ENCODE data around the gene EPHA10.
"Not testable (repeated sequence)": the region's sequence is repeated elsewhere in the genome, so short reads cannot be mapped to it uniquely, and the experiment has no call there.

The EPHA10 gene

DNA sequence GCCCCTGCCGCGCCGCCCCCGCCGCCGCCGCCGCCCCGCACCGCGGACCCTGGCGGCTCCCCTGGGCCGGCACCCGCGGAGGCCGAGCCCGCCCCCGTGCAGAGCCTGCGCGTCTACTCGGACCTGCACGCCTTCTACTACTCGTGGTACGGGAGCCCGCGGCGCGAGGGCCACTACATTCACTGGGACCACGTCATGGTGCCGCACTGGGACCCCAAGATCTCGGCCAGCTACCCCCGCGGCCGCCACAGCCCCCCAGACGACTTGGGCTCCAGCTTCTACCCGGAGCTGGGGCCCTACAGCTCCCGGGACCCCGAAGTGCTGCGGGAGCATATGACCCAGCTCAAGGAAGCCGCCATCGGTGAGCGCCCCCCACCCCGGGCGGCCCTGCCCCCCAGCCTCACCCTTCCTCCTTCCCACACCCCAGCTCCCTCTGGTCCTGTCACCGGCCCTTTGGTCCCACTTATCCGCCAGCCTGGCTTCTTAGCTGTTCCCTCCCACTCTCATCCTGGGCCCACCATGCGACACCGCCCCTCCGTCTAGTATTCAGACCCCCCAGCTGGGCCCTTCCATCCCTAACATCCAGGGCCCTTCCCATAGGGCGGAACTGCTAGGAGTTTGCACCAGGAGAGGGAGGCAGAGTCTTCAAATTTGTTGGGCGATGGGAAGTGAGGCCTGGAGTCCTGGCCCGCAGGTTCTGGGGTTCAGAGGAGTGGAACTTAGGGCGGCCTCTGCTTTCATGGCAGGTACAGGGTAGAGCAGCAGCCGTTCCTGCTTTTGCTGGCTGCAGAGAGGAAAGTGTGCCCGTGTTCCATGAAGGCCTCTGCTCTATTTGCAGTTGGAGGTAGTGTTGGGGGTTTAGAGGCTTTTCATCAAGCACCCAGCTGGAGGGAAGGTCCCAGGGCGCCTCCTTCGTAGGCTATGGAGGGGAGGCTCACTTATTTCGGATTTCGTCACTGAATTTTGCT is 29.7 kb upstream of the EPHA10 start:
- TF ChIP-seq JUND (IDR thresholded peaks at IDR 0.05; ENCODE audit: low read depth) = no peak
- DNase-seq (ENCODE audit: low read depth in 1 of 2, low spot score in 1 of 2) = peak; percentile 30 to 31
- in situ Hi-C loops (cut with HindIII; ENCODE audit: low pct_unique_long_range_greater_than_20kb, low sequenced_read_pairs) = no loop called here

GRCh38 chr1:37793773-37794371 is 29.0 kb upstream of the EPHA10 start, which contains the start of gene MANEAL:
Gene MANEAL (plus strand): TSS chr1:37793847. CDS start chr1:37794183, 336 bp downstream.
- in situ Hi-C loops (cut with HindIII; ENCODE audit: low pct_unique_long_range_greater_than_20kb, low sequenced_read_pairs) = no loop called here
- peak; percentile 67 to 74 for DNase-seq (ENCODE audit: low read depth in 1 of 2, low spot score in 1 of 2)
- TF ChIP-seq JUND (IDR thresholded peaks at IDR 0.05; ENCODE audit: low read depth) = no peak

DNA sequence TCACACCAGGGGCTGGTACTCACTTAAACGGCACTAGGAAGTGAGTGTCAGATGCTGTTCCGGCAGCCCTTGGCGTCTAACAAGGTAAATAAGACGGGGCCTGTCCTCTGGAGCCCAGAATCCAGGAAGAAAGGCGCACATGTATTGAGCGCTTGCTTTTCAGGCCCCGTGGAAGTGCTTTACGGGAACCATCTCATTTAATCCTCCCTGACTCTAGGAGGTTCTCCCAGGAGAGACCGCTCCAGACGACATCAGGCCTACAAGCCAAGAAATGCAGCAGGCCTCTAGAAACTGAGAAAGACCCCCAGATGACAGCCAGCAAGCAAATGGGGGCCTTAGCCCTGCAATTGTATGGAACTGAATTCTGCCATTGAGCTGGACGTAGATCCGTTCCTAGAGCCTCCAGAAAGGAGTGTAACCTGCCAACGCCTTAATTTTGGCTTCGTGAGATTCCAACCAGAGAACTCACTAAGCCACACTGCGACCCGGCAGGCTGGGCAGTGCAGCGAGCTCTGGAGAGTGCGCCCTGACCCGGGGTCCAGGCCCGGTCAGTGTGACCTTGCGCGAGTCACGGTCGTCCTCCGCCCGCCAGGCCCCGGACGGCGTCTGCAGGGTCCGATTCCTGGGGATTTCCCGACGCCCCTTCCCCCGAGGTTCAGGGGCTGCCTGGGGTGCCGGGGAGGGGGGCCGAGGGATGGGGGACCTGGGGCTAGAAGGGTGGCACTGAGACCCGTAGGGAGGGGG is 28.2 kb upstream of the EPHA10 start:
- in situ Hi-C loops (cut with HindIII; ENCODE audit: low pct_unique_long_range_greater_than_20kb, low sequenced_read_pairs) = no loop called here
- no peak for TF ChIP-seq JUND (IDR thresholded peaks at IDR 0.05; ENCODE audit: low read depth)
- DNase-seq (ENCODE audit: low read depth in 1 of 2, low spot score in 1 of 2) = peak in 1 of 2 experiments; percentile 26

- TF ChIP-seq JUND (IDR thresholded peaks at IDR 0.05; ENCODE audit: low read depth) = no peak
- no peak for DNase-seq (ENCODE audit: low read depth in 1 of 2, low spot score in 1 of 2)
- in situ Hi-C loops (cut with HindIII; ENCODE audit: low pct_unique_long_range_greater_than_20kb, low sequenced_read_pairs) = no loop called here
Observed at GRCh38 chr1:37782491-37782890, 17.6 kb upstream of the EPHA10 start.

GRCh38 chr1:37778654-37779053 is 13.7 kb upstream of the EPHA10 start:
- in situ Hi-C loops (cut with HindIII; ENCODE audit: low pct_unique_long_range_greater_than_20kb, low sequenced_read_pairs) = no loop called here
- TF ChIP-seq JUND (IDR thresholded peaks at IDR 0.05; ENCODE audit: low read depth) = no peak

GRCh38 chr1:37776946-37777516 is 12.1 kb upstream of the EPHA10 start:
- in situ Hi-C loops (cut with HindIII; ENCODE audit: low pct_unique_long_range_greater_than_20kb, low sequenced_read_pairs) = no loop called here
- DNase-seq (ENCODE audit: low read depth in 1 of 2, low spot score in 1 of 2) = no peak
- TF ChIP-seq JUND (IDR thresholded peaks at IDR 0.05; ENCODE audit: low read depth) = no peak

More at GRCh38 chr1:37778654-37779053, 13.7 kb upstream of the EPHA10 start:
- DNase-seq (ENCODE audit: low read depth in 1 of 2, low spot score in 1 of 2) = no peak

DNA sequence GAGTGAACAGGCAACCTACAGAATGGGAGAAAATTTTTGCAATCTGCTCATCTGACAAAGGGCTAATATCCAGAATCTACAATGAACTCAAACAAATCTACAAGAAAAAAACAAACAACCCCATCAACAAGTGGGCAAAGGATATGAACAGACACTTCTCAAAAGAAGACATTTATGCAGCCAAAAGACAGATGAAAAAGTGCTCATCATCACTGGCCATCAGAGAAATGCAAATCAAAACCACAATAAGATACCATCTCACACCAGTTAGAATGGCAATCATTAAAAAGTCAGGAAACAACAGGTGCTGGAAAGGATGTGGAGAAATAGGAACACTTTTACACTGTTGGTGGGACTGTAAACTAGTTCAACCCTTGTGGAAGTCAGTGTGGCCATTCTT is 6.5 kb upstream of the EPHA10 start:
- in situ Hi-C loops (cut with HindIII; ENCODE audit: low pct_unique_long_range_greater_than_20kb, low sequenced_read_pairs); DNase-seq (ENCODE audit: low read depth in 1 of 2, low spot score in 1 of 2): not testable (repeated sequence)

GRCh38 chr1:37767488-37767887 is 2.6 kb upstream of the EPHA10 start:
- DNase-seq (ENCODE audit: low read depth in 1 of 2, low spot score in 1 of 2) = no peak
- in situ Hi-C loops (cut with HindIII; ENCODE audit: low pct_unique_long_range_greater_than_20kb, low sequenced_read_pairs) = no loop called here
- no peak for TF ChIP-seq JUND (IDR thresholded peaks at IDR 0.05; ENCODE audit: low read depth)

- in situ Hi-C loops (cut with HindIII; ENCODE audit: low pct_unique_long_range_greater_than_20kb, low sequenced_read_pairs) = no loop called here
- TF ChIP-seq JUND (IDR thresholded peaks at IDR 0.05; ENCODE audit: low read depth) = no peak
- DNase-seq (ENCODE audit: low read depth in 1 of 2, low spot score in 1 of 2) = no peak
Observed at GRCh38 chr1:37765916-37766664, 1.2 kb upstream of the EPHA10 start.

DNA sequence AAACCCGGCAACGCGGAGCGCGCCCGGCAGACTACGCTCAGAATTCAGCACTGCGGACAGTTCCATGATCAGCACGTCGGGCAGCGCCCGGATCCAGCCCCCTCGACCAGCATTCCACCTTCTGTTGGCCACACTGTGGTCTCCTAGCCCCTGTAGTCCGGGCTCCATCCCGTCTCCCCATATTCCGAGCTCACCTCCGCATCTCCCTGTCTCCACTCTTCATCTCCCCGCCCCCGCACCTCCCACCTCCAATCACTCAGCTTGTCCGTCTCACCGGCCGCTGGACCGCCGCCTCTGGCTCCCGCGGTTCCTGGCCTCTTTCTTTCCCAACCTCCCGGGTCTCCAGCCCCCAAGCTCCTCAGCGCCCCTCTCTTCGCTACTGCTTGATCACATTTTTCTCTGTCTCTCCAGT is 500 bp downstream of the EPHA10 start:
- DNase-seq (ENCODE audit: low read depth in 1 of 2, low spot score in 1 of 2) = peak; percentile 36 to 65
- no peak for TF ChIP-seq JUND (IDR thresholded peaks at IDR 0.05; ENCODE audit: low read depth)
- in situ Hi-C loops (cut with HindIII; ENCODE audit: low pct_unique_long_range_greater_than_20kb, low sequenced_read_pairs) = no loop called here

DNA sequence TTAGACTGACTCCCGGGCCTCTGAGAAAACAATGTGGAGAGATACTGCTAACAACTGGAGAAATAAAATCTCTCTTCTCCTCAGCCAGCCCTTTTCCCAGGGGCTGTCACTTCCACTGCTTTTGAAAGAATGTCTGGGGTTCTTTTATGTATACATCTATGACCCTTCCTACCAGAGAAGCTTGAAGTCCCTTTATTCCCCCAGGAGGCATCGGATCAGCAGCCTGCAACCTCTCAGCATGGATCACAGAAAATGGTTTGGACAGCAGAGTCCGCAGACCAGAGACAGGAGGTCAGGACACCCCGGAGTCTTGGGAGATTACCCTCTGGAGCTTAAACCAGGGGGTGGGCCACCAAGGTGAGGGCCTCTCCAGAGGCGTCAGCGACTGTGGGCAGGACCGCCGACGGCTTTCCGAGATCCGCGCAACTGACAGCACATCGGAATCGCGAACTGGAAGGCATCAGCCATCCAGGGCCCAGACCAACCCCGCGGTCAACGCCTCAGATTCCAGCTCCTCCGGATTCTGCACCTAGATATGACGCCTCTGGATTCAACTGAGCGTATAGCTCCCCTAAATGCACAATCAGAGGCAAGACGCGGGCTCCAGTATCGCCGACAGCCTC is 1.0 kb downstream of the EPHA10 start:
- in situ Hi-C loops (cut with HindIII; ENCODE audit: low pct_unique_long_range_greater_than_20kb, low sequenced_read_pairs) = no loop called here
- no peak for TF ChIP-seq JUND (IDR thresholded peaks at IDR 0.05; ENCODE audit: low read depth)
- no peak for DNase-seq (ENCODE audit: low read depth in 1 of 2, low spot score in 1 of 2)
